SU-DHL-6 (cell line): ENCODE results near the gene KANK2.
A peak's percentile ranks its signal among the peaks of the same experiment; 100 is the strongest.

Experiments
- H2AFZ ChIP-seq: fragments of 200-600 bp; sonication (generic); 2 replicates; pipeline ENCODE4 v1.6.1; 2014; ENCODE audit warnings: low read depth, mild to moderate bottlenecking, moderate library complexity, mixed read lengths, antibody characterized with exemption, low read length; ENCODE audit not compliant: severe bottlenecking
- H3F3A ChIP-seq: fragments of 200-600 bp; shearing (Covaris generic); 2 replicates; pipeline ENCODE4 v1.6.0; 2016; ENCODE audit warnings: antibody characterized with exemption, mild to moderate bottlenecking; ENCODE audit not compliant: insufficient read depth
- H3K27ac ChIP-seq: fragments of 200-600 bp; sonication (generic); 2 replicates; pipeline ENCODE4 v1.5.1; 2016; ENCODE audit warnings: low read depth, mild to moderate bottlenecking, low read length, moderate library complexity, mixed read lengths
- H3K27me3 ChIP-seq: fragments of 200-600 bp; sonication (generic), shearing (Covaris generic); 2 replicates; pipeline ENCODE4 v1.6.0; 2014; ENCODE audit warnings: mild to moderate bottlenecking, low read length
- H3K36me3 ChIP-seq: fragments of 200-600 bp; sonication (generic); 2 replicates; pipeline ENCODE4 v1.6.1; 2014; ENCODE audit warnings: mild to moderate bottlenecking, low read length, mixed read lengths
- H3K4me2 ChIP-seq: fragments of 300-600, 200-600 bp; shearing (Covaris generic), sonication (generic); 2 replicates; pipeline ENCODE4 v1.6.0; 2014; ENCODE audit warnings: low read length, low read depth, mild to moderate bottlenecking; ENCODE audit not compliant: poor library complexity, severe bottlenecking
- H3K4me3 ChIP-seq: fragments of 200-600 bp; sonication (generic); 2 replicates; pipeline ENCODE4 v1.5.1; 2014; ENCODE audit warnings: antibody characterized with exemption, low read length, mild to moderate bottlenecking, mixed read lengths; ENCODE audit not compliant: insufficient read depth, poor library complexity, severe bottlenecking
- H3K79me2 ChIP-seq: fragments of 200-600 bp; sonication (generic); 2 replicates; pipeline ENCODE4 v1.6.1; 2014; ENCODE audit warnings: mild to moderate bottlenecking, low read length, moderate library complexity; ENCODE audit not compliant: insufficient read depth
- H3K9ac ChIP-seq: fragments of 200-600 bp; sonication (generic); 2 replicates; pipeline ENCODE4 v1.7.0; 2014; ENCODE audit warnings: mild to moderate bottlenecking, low read length
- H3K9me2 ChIP-seq: fragments of 200-600 bp; sonication (generic); replicated peaks from 2 replicates; pipeline ENCODE4 v1.6.1; 2014; ENCODE audit warnings: low read length; ENCODE audit not compliant: insufficient read depth
- H3K9me3 ChIP-seq: fragments of 200-600 bp; sonication (generic); 2 replicates; pipeline ENCODE4 v1.6.1; 2014; ENCODE audit warnings: low read length, mixed read lengths; ENCODE audit not compliant: insufficient read depth
- H4K20me1 ChIP-seq: fragments of 200-600 bp; sonication (generic); 2 replicates; pipeline ENCODE4 v1.6.1; 2014; ENCODE audit warnings: low read depth, mild to moderate bottlenecking, antibody characterized with exemption, low read length, moderate library complexity, mixed read lengths
- EZH2phosphoT487 ChIP-seq: fragments of 200-600 bp; sonication (generic), shearing (Covaris generic); conservative IDR thresholded peaks from 2 replicates; pipeline ENCODE4 v1.6.1; 2018; ENCODE audit warnings: mild to moderate bottlenecking, antibody characterized with exemption, low read length, moderate library complexity, mixed read lengths
- TF ChIP-seq, protein P1 (sequence below): fragments of 200-600 bp; sonication (generic); IDR thresholded peaks from one replicate; pipeline ENCODE4 v1.5.1; 2017; ENCODE audit warnings: antibody characterized with exemption, mild to moderate bottlenecking, low read length, moderate library complexity; ENCODE audit not compliant: insufficient read depth, poor library complexity, severe bottlenecking

Gene KANK2

DNA sequence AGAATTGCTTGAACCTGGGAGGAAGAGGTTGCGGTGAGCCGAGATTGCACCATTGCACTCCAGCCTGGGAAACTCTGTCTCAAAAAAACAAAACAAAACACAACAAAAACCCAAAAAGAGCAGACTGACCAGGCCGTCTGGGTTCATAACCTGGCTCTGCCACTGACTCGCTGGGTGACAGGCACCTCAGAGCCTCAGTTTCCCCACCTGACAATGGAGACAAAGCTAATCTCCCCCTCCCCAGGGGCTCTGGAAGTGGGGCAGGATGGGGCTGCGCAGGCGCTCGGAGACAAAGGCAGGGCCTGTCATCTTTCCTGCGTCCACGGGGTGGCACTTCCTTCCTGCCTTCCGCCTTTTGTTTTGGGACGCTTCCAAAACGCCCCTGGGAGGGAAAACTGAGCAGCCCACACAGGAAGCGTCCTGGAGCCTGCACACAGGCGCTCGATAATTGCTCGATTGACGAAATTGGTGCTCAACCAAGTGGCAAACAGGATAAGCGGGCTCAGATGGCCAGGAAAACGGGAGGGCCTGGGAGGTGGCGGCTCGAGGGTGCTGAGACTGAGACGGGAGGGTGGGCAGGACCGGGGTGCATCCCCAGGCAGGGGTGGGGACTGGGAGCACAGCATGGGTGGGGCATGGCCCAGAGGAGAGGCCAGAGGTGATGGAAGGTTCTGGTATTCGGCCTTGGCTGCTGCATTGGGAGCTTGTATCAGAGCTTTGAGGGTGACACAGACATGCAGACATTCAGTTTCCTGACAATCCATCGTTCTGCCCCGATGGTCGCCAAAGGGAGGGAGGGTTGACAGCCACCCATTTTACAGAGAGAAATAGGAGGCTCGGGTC lies 59.6 kb downstream of the KANK2 start:
- H3K27ac ChIP-seq: no peak overlapping the region
- peak overlapping the region; percentile 36 for H3K4me2 ChIP-seq
- peak overlapping the region; percentile 22; the same call in 1 of the 2 replicates for H3K9ac ChIP-seq
- H2AFZ ChIP-seq: no peak overlapping the region
- no peaks in the 10 kb centered on the region for H3K9me3 ChIP-seq
- no peaks in the 10 kb centered on the region for H3K79me2 ChIP-seq
- no peaks in the 10 kb centered on the region for H3K36me3 ChIP-seq
- no peaks in the 10 kb centered on the region for H3K27me3 ChIP-seq
- TF ChIP-seq, protein P1, sequence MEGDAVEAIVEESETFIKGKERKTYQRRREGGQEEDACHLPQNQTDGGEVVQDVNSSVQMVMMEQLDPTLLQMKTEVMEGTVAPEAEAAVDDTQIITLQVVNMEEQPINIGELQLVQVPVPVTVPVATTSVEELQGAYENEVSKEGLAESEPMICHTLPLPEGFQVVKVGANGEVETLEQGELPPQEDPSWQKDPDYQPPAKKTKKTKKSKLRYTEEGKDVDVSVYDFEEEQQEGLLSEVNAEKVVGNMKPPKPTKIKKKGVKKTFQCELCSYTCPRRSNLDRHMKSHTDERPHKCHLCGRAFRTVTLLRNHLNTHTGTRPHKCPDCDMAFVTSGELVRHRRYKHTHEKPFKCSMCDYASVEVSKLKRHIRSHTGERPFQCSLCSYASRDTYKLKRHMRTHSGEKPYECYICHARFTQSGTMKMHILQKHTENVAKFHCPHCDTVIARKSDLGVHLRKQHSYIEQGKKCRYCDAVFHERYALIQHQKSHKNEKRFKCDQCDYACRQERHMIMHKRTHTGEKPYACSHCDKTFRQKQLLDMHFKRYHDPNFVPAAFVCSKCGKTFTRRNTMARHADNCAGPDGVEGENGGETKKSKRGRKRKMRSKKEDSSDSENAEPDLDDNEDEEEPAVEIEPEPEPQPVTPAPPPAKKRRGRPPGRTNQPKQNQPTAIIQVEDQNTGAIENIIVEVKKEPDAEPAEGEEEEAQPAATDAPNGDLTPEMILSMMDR: peak; percentile 57
- TF ChIP-seq EZH2phosphoT487: no peak
- no peaks in the 10 kb centered on the region for H3K9me2 ChIP-seq
- H4K20me1 ChIP-seq: no peaks in the 10 kb centered on the region
- no peak overlapping the region for H3K4me3 ChIP-seq
- H3F3A ChIP-seq: peaks cover 18% of the 10 kb centered on the region

DNA sequence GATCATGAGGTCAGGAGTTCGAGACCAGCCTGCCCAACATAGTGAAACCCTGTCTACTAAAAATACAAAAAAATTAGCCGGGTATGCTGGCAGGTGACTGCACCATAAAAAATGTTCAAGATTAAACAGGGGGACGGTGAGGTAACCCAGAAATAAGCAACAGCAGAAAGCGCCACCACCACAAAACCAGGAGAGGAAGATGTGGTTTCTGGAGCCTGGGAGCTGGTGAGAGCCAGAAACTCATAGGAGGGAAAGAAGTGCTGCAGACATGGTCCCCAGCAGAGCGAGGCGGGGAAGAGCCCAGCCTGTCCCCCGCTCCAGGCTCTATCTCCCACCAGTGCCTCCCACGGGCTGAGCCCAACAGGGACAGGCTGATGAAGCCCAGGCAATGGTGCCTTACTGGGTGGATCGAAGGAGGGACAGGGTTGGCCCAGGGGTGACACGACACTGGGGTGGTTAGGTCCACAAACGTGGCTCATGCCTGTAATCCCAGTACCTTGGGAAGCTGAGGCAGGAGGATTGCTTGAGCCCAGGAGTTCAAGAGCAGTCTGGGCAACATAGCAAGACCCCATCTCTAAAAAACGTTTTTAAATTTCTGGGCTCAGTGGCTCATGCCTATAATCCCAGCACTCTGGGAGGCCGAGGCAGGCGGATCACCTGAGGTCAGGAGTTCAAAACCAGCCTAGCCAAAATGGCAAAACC lies 60.8 kb downstream of the KANK2 start:
- Histone ChIP-seq H3K4me2 (no peak overlapping the region), H3K9me2 (no peaks in the 10 kb centered on the region)

DNA sequence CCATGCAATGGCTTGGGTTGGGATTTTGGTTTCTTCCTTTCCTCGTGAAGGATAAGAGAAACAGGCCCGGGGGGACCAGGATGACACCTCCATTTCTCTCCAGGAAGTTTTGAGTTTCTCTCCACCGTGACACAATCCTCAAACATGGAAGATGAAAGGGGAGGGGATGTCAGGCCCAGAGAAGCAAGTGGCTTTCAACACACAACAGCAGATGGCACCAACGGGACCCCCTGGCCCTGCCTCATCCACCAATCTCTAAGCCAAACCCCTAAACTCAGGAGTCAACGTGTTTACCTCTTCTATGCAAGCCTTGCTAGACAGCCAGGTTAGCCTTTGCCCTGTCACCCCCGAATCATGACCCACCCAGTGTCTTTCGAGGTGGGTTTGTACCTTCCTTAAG lies 65.9 kb downstream of the KANK2 start:
- no peak overlapping the region for H3K27ac ChIP-seq

More for the DNA sequence above, 60.8 kb downstream of the KANK2 start:
- Histone ChIP-seq H3K27ac (no peak overlapping the region), H2AFZ (no peak overlapping the region), H4K20me1 (no peaks in the 10 kb centered on the region), H3K9me3 (no peaks in the 10 kb centered on the region), H3K79me2 (no peaks in the 10 kb centered on the region), H3K9ac (no peak overlapping the region), H3K36me3 (0 out of 2 replicates have a peak, but pooled peaks cover 4% of the 10 kb centered on the region), H3F3A (peaks cover 19% of the 10 kb centered on the region), H3K27me3 (no peaks in the 10 kb centered on the region), H3K4me3 (no peak overlapping the region)
- TF ChIP-seq, protein P1: no peak
- TF ChIP-seq EZH2phosphoT487: no peak

More for the DNA sequence above, 65.9 kb downstream of the KANK2 start:
- no peak overlapping the region for H3K4me3 ChIP-seq
- no peak overlapping the region for H3K9ac ChIP-seq
- TF ChIP-seq, protein P1: no peak
- no peak for TF ChIP-seq EZH2phosphoT487
- H2AFZ ChIP-seq: no peak overlapping the region
- peaks cover 22% of the 10 kb centered on the region for H3F3A ChIP-seq
- H3K36me3 ChIP-seq: peaks cover 17% of the 10 kb centered on the region
- H3K4me2 ChIP-seq: no peak overlapping the region
- no peaks in the 10 kb centered on the region for H3K9me3 ChIP-seq
- no peaks in the 10 kb centered on the region for H3K27me3 ChIP-seq
- H3K79me2 ChIP-seq: no peaks in the 10 kb centered on the region
- no peaks in the 10 kb centered on the region for H3K9me2 ChIP-seq
- no peaks in the 10 kb centered on the region for H4K20me1 ChIP-seq
